Fibroblast of lung (primary cell): ENCODE data around the gene TANGO2.

ENCODE experiments used
- EZH2 ChIP-seq: IDR thresholded peaks from 2 replicates; pipeline ENCODE4 v1.5.1; 2012; ENCODE audit warnings: low read length, control low read depth, mild to moderate bottlenecking; ENCODE audit errors: missing control alignments
- TF ChIP-seq, protein P1 (sequence below), 2 donors: IDR thresholded peaks in 1 of 2; conservative IDR thresholded peaks in 1 of 2; 1 replicate in 1 of 2; 2 replicates in 1 of 2; pipeline ENCODE4 v1.5.1; 2011 to 2012; ENCODE audit warnings: low read length in 2 of 2, control low read depth in 1 of 2, inconsistent platforms in 1 of 2, low read depth in 1 of 2, mild to moderate bottlenecking in 1 of 2

DNA sequence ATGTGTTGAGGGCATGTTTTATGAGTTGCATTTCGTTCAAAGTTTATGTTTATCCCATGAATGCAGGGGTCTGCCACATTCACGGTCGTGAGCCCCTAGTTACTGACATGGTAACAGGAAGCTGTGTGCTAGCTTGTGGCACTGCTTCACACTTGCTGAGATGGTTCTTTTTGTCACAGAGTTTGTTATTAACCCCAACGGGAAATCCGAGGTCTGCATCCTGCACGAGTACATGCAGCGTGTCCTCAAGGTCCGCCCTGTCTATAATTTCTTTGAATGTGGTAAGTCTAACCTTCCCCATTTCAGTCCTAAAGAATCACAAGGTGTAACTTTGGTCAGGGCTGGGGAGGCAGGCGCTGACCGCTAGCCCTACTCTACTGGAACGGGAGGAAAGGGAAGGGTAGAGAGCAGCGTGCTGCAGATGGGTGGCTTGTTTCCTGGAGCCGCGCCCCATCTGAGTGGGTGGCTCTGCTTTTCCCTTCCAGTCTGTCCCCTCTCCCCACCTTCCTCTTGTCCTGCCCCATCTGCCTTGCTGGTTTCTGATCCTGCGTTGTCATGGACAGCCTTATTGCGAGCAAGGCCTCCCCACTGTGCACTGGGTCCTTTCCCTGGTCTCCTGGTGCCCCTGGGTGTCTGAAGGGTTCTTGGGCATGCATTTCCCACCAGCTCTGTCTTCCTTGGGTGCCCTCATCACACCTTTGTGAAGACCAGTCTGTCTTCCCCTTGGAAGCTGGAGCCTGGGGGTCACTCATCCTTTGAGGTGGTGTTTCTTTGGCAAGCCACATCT is 71.0 kb downstream of the TANGO2 start:
- TF ChIP-seq, protein P1, sequence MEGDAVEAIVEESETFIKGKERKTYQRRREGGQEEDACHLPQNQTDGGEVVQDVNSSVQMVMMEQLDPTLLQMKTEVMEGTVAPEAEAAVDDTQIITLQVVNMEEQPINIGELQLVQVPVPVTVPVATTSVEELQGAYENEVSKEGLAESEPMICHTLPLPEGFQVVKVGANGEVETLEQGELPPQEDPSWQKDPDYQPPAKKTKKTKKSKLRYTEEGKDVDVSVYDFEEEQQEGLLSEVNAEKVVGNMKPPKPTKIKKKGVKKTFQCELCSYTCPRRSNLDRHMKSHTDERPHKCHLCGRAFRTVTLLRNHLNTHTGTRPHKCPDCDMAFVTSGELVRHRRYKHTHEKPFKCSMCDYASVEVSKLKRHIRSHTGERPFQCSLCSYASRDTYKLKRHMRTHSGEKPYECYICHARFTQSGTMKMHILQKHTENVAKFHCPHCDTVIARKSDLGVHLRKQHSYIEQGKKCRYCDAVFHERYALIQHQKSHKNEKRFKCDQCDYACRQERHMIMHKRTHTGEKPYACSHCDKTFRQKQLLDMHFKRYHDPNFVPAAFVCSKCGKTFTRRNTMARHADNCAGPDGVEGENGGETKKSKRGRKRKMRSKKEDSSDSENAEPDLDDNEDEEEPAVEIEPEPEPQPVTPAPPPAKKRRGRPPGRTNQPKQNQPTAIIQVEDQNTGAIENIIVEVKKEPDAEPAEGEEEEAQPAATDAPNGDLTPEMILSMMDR (conservative IDR thresholded peaks at IDR 0.05 in 1 of 2, IDR thresholded peaks at IDR 0.05 in 1 of 2; ENCODE audit: low read depth in 1 of 2, low read length in 2 of 2), result no peak
- no peak for TF ChIP-seq EZH2
